ENCODE measurements around the gene MYO10.

Gene MYO10

DNA sequence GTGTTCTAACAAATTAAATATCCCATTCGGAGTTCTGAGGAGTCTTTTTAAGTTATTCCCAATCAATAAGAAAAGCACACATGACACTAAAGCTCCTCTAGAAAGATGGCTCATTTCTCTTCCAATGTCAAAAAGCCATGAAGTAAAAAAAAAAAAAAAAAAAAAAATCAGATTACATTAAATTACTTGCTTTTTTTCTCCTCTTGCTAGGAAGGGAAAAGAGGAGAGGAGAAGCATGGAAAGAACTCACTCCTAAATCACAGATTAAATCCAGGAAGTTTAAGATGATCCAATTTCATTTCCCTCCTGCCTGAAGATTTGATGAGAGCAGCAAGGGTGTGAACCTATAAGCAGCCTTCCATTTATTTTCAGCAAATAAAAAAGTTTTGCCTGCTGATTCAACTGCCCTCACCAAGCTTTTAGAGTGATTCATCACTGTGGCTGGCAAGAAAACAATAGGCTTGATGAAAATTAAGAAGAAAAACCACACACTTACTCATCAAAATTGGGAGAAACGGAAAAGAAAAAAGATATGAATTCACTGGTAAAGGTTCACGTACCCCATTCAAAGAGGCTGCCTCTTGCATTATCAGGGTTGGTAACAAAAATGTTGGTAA, 19.7 kb downstream of the MYO10 start:
- DNase-seq, result no peak

GRCh38 chr5:16914584-16914983, 21.5 kb downstream of the MYO10 start:
- no peak for DNase-seq

GRCh38 chr5:16914108-16914435, 22.0 kb downstream of the MYO10 start:
- no peak for DNase-seq

DNA sequence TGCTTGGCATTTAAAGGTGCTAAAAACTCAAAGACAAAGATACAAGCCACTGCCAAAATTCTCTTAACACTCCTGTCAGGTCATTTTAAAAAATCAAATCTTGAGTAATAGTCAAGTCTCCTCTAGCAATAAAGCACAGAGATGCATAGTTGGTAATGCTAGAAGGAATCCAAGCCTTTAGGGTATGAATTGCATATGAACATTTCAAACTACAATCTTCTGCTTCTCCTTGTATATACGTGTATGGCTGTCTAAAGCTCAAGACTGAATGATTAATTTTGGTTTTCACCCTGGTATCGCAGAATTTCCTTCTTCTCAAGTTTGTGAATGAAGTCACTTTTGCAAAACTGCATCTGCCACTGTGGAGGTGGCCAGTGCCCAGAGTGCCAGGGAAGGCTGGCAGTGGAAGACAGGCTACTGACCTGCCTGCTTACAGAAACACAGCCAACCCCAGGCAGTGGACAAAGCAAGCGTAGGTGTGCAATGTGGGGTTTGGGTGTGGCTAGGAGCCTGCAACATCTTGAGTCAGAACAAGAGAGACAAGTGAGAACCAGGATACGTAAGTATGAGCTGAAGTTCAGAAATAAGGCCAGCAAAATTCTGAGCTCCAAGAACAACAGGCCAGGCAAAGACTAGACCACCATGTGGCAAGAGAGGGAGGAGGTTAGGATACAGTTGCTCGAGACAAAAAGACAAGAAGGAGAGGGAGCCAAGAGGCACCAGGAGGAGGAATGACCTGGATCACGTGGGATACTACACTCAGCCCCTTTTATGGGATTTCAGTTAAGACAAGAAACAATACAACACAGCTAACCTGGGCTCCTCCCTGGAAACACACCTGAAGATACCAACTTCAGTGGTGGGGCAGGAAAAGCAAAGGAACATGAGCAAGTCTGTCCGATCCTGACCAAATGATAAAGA, 22.6 kb downstream of the MYO10 start:
- no peak for DNase-seq

- DNase-seq, result no peak
These were observed 24.0 kb downstream of the MYO10 start for GRCh38 chr5:16912080-16912479.

DNA sequence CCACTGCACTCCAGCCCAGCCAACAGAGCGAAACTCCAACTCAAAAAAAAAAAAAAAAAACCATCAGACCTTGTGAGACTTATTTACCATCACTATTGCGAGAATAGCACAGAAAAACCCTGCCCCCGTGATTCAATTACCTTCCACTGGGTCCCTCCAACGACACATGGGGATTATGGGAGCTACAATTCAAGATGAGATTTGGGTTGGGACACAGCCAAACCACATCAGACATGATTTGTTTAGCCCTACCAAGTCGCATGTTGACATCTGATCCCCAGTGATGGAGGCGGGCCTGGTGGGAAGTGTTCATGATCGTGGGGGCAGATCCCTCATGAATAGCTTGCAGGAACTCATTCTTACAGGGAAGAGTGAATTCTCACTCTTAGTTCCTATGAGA, 26.6 kb downstream of the MYO10 start:
- no peak for DNase-seq

DNA sequence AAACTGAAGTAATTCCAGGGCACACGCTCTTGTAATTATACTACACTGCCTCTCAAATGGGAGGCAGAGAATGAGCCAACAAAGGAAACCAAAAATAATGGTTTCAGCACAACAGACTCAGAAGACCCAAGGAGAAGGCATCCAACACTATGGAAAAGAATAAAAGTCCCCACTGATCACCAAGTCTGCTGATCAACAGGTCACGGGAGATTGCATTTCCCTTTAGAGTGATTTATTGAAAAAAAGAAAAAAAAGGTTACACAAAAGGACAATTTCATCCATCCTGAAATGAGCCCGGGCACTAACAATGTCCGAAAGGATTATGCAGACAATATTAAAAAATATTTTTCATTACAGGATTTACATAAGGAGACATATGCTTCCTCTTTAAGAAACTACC, 28.8 kb downstream of the MYO10 start:
- no peak for DNase-seq

- DNase-seq, result no peak
These were observed 29.8 kb downstream of the MYO10 start for GRCh38 chr5:16906255-16906654.

GRCh38 chr5:16903480-16904300, 32.4 kb downstream of the MYO10 start:
- no peak for DNase-seq

DNA sequence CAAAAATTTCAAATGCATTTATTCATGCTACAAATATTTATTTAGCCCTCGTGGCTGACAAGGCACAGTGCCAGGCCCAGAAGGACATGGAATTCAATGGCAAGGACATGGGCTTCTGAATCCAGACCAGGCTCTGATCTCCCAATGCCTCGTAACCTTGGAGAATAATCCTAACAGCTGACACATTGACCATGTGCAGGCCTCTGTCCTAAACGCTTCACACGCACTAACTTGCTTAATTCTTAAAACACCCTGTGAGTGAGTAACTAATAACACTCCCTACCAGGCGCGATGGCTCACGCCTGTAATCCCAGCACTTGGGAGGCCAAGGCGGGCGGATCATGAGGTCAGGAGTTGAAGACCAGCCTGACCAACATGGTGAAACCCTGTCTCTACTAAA, 33.2 kb downstream of the MYO10 start:
- DNase-seq, result no peak

GRCh38 chr5:16901021-16901644, 35.0 kb downstream of the MYO10 start:
- DNase-seq, result no peak

- no peak for DNase-seq
These were observed 36.9 kb downstream of the MYO10 start for GRCh38 chr5:16899171-16899570.

DNA sequence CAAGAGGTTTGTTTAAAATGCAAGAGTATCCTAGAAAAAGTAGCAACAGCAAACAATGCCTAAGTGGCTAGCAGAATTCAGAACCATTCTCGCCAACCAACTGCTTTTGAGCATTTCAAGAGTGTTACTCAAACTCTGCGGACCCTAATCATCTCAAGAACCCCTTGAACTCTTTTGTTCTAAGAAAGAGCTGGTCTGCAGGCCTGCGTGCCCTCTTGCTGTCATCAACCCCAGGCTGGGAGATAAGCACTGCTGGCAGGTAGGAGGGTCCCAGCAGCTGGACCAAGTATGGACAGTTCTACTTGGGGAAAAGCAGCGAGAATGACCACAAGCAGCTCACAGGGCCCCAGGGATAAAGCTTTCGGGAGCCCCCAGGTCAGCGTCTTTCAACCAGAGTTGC, 38.3 kb downstream of the MYO10 start:
- no peak for DNase-seq

- no peak for DNase-seq
These were observed 38.8 kb downstream of the MYO10 start for GRCh38 chr5:16897284-16897704.

GRCh38 chr5:16896767-16897166, 39.3 kb downstream of the MYO10 start:
- DNase-seq, result no peak

- DNase-seq, result no peak
These were observed 41.6 kb downstream of the MYO10 start for GRCh38 chr5:16894236-16895057.

DNA sequence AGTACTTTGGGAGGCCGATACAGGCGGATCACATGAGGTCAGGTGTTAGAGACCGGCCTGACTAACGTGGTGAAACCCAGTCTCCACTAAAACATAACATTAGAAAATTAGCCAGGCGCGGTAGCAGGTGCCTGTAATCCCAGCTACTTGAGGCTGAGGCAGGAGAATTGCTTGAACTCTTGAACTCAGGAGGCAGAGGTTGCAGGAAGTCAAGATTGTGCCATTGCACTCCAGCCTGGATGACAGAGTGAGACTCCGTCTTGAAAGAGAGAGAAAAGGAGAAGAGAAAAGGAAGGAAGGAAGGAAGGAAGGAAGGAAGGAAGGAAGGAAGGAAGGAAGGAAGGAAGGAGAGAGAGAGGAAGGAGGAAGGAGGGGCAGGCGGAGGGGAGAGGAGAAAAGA, 45.1 kb downstream of the MYO10 start:
- no peak for DNase-seq

GRCh38 chr5:16889972-16890519, 46.0 kb downstream of the MYO10 start:
- DNase-seq, result no peak

GRCh38 chr5:16889203-16889971, 46.7 kb downstream of the MYO10 start:
- DNase-seq, result no peak

- DNase-seq, result no peak
These were observed 47.4 kb downstream of the MYO10 start for GRCh38 chr5:16888694-16889124.

DNA sequence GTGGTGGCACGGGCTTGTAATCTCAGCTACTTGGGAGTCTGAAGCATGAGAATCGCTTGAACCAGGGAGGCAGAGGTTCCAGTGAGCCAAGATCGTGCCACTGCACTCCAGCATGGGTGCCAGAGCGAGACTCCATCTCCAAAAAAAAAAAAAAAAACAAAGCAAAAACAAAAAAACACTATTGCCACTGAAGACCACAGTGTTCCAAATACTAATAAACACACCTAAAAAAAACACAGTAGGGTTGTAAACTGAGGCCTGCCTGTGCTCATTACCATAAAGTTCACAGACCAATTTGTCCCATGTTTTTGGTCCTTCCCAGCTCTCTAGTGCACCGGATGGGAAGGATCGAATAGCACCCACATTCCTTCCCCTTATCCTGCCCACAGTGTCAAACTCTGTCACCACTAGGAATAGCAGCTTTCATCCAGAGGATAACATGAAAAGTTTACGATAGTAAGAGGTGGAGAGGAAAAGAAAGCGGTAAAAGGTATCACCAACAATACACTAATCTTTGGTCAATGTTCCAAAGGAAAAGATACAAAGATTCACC, 49.2 kb downstream of the MYO10 start:
- no peak for DNase-seq
